PC-3 (cell line): ENCODE measurements around the gene GLYAT.

Experiments used
- EZH2 ChIP-seq: fragments of 300-600 bp; sonication (generic); IDR thresholded peaks from one replicate; pipeline ENCODE4 v1.6.1; 2017; ENCODE audit warnings: antibody characterized with exemption, mild to moderate bottlenecking, low read length; ENCODE audit not compliant: unreplicated experiment
- TF ChIP-seq, protein P1 (sequence below): fragments of 300-600 bp; sonication (generic); conservative IDR thresholded peaks from 2 replicates; pipeline ENCODE4 v1.5.1; 2017; ENCODE audit warnings: antibody characterized with exemption, low read depth, mild to moderate bottlenecking, low read length

DNA sequence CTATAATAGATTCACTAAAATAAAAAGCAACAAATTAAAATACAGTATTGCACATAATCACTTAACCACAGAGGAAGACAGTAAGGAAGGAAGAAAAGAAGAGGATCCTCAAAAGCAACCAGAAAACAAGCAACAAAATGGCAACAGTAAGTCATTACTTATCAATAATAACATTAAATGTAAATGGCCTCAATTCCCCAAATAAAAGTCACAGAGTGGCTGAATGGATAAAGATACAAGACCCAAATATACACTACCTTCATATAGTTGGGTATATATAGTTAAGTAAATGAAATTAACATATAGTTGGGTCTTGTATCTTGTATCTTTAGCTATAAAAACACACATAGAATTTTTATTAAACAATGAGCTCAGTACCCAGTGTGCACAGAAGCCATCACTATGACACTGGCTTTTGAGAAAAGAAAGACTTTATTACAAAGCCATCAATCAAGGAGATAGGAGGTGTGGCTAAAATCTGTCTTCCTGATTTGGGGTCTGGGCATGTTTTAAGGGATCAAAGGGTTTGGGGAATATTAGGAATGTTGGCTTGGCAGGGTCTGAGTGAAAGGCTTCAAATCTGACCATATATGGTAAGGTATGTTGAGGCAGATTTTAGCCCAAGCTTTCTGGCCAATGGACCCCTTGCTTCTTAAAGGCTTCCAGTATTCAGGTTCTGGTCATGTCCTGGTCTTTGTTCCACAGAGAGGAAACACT lies 13.4 kb upstream of the GLYAT start:
- TF ChIP-seq EZH2: no peak
- TF ChIP-seq, protein P1, sequence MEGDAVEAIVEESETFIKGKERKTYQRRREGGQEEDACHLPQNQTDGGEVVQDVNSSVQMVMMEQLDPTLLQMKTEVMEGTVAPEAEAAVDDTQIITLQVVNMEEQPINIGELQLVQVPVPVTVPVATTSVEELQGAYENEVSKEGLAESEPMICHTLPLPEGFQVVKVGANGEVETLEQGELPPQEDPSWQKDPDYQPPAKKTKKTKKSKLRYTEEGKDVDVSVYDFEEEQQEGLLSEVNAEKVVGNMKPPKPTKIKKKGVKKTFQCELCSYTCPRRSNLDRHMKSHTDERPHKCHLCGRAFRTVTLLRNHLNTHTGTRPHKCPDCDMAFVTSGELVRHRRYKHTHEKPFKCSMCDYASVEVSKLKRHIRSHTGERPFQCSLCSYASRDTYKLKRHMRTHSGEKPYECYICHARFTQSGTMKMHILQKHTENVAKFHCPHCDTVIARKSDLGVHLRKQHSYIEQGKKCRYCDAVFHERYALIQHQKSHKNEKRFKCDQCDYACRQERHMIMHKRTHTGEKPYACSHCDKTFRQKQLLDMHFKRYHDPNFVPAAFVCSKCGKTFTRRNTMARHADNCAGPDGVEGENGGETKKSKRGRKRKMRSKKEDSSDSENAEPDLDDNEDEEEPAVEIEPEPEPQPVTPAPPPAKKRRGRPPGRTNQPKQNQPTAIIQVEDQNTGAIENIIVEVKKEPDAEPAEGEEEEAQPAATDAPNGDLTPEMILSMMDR: no peak
